GM21423 (cell line): ENCODE results near the gene DUSP9.
"Not testable (repeated sequence)": the region's sequence is repeated elsewhere in the genome, so short reads cannot be mapped to it uniquely, and the experiment has no call there.

Experiments
- ATAC-seq: cut with Tn5 transposase; IDR thresholded peaks from one replicate; pipeline ENCODE4 v1.9.1; 2021; ENCODE audit warnings: mild to moderate bottlenecking, moderate library complexity; ENCODE audit not compliant: unreplicated experiment

DUSP9 gene

GRCh38 chrX:153646620-153647373, at the start of gene DUSP9:
DUSP9 (plus strand) TSS chrX:153647203; CDS start chrX:153647954, 751 bp downstream.
- ATAC-seq = no peak

- peak; percentile 48 for ATAC-seq
Measured at GRCh38 chrX:153598541-153599191, 48.3 kb upstream of the DUSP9 start, which contains the start of gene CCNQ. CCNQ (minus strand) TSS chrX:153599139; CDS start chrX:153599073, 66 bp downstream.

GRCh38 chrX:153599192-153600031, 47.6 kb upstream of the DUSP9 start:
- ATAC-seq = peak; percentile 84

GRCh38 chrX:153600032-153600373, 47.0 kb upstream of the DUSP9 start:
- ATAC-seq = no peak

GRCh38 chrX:153600921-153601320, 46.1 kb upstream of the DUSP9 start:
- ATAC-seq = no peak

GRCh38 chrX:153601511-153602110, 45.4 kb upstream of the DUSP9 start:
- no peak for ATAC-seq

GRCh38 chrX:153602601-153603000, 44.4 kb upstream of the DUSP9 start:
- ATAC-seq = no peak

GRCh38 chrX:153603131-153603656, 43.8 kb upstream of the DUSP9 start:
- no peak for ATAC-seq

GRCh38 chrX:153604666-153605380, 42.2 kb upstream of the DUSP9 start:
- ATAC-seq = not testable (repeated sequence)

- ATAC-seq = no peak
Measured at GRCh38 chrX:153606503-153606902, 40.5 kb upstream of the DUSP9 start.

GRCh38 chrX:153608376-153608775, 38.6 kb upstream of the DUSP9 start:
- ATAC-seq = no peak

- ATAC-seq = no peak
Measured at GRCh38 chrX:153608806-153609205, 38.2 kb upstream of the DUSP9 start.

GRCh38 chrX:153609917-153610835, 36.8 kb upstream of the DUSP9 start:
- ATAC-seq = peak; percentile 60

GRCh38 chrX:153610836-153611213, 36.2 kb upstream of the DUSP9 start:
- ATAC-seq = no peak

- ATAC-seq = no peak
Measured at GRCh38 chrX:153611298-153612095, 35.5 kb upstream of the DUSP9 start.

GRCh38 chrX:153612413-153612812, 34.6 kb upstream of the DUSP9 start:
- no peak for ATAC-seq

- ATAC-seq = no peak
Measured at GRCh38 chrX:153614818-153615217, 32.2 kb upstream of the DUSP9 start.

- no peak for ATAC-seq
Measured at GRCh38 chrX:153620576-153620975, 26.4 kb upstream of the DUSP9 start.
